NCI-H1436 treated with DMSO at 0.1 percent for 48 hours (cell line): ENCODE data around the gene CDC42BPB.

Source experiments
- DNase-seq: peaks from one replicate; lab custom pipeline; 2025; lab: John Stamatoyannopoulos, UW

Gene CDC42BPB

DNA sequence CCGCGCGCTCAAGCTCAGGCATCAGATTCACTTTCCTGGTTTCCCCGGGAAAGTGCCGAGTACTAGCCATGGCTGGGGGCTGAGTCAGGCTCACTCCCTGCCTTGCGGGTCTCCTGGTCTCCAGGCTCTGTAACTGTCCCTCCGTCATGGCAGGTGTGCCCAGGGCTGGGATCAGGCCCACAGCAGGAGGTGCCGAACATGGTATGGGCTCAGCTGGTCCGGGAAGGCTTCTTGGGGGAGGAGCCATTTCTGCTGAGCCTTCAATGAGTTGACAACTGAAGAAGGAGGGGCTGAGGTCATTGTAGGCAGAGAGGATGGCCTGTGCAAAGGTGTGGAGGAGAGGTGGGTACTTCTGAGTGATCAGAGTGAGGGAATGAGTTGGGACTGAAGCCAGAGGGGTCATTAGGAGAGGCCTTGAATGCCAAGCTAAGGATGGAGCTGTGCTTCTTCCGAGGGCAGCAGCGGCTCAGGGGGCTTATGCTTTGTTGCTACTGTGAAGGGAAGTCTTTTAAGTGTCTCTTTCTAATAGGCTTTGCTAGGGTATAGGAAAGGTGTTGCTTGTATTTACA lies 37.9 kb upstream of the CDC42BPB start:
- DNase-seq = no peak

DNA sequence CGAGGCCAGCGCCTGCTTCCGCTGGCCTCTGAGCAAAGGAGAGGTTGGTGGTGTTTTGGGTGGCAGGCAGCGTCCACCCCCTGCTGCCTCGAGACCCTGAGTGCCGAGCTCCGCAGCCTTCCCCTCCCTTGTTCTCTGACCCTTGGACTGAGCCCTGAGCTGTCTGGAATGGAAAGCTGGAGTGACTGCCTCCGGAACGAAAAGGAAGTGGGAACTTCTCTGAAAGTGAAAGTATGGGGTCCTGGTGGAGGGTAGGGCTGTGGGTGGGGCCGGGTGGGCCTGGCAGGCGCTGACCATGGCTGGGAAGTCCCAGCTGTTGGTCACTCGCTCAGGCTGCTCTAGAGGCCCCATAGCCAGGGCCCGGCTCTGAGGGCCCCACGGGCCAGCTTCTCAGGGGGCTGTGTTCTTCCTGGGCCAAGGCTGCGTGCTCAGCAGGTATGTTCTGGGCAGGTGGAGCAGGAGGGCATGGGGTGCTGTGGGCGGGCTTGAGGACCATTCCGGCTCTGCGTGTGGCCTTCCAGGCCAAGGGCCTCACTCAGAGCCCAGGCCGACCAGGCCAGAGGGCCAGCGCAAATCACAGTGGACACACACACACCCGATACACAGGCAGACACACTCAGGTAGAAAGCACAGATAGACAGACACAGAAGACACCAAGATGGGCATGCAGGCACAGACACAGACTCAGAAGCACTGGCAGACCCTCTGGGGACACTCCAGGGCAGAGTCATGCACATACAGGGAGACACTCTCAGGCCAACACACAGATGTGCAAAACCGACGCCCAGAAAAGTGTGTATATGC lies 37.3 kb upstream of the CDC42BPB start, which contains the start of gene EXOC3L4:
Gene EXOC3L4 (plus strand): TSS at position 320 of the 804 bp plus-strand sequence. CDS start 5,495 bp downstream, outside the sequence.
- DNase-seq = no peak

- DNase-seq = no peak
These were observed 36.6 kb upstream of the CDC42BPB start for GRCh38 chr14:103093856-103094405.

DNA sequence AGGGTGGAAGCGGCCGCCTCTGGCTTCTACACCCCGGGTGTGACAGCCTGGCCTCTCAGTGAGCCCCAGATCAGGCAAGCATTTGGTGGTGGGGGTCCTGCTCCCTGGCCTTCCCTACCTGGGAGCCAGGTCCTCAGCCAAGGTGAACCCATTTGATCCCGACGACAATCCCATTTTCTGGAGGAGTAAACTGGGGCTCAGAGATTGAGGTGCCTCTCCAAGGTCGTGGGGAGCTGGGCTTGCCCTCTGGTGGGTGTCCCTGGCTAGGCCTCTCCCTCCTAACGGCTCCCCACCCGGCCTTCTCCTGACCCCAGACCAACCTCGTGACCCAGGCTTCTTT lies 34.5 kb upstream of the CDC42BPB start:
- DNase-seq = no peak

DNA sequence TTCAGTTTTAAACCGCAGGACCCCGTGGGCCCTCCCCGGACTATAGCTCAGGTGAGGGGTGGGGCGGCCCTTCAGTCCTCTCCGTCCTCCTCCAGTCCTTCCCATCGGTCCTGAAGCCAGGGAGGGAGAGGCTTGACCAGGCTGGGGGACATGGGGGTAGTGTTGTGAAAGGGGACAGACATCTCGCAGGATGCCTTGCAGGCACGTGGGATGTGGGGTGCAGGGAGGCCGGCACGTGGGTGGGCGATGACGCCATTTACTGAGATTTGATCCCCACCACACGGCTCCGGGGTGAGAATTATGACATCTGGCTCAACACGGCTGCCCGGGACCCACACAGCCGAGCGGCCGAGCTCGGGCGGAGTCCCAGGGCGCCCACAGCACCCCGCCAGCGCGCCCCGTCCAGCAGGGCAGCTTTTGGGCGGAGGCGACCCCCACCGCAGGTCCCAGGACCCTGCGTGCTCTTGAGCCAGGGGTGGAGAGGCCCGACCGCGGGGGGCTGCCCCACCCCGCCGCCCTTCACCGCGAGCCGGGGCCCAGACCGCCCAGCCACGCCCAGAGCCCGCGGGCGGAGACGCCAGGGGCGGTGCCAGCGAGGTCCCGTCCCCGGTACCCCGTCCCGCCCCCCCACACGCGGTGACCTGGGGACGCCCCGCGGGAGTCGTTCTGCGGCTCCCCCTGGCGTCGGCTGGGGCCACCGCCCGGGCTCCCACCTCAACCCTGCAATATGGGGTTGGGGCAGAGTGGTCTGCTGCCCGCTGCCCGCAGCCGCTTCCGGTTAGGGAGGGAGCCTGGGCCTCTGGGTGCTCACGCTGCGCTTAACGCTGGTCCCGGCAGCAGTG lies 33.9 kb upstream of the CDC42BPB start:
- no peak for DNase-seq

GRCh38 chr14:103090481-103091020 lies 33.2 kb upstream of the CDC42BPB start:
- DNase-seq = no peak

- DNase-seq = no peak
These were observed 32.3 kb upstream of the CDC42BPB start for GRCh38 chr14:103089386-103090335.

- no peak for DNase-seq
These were observed 31.6 kb upstream of the CDC42BPB start for GRCh38 chr14:103088921-103089320.

DNA sequence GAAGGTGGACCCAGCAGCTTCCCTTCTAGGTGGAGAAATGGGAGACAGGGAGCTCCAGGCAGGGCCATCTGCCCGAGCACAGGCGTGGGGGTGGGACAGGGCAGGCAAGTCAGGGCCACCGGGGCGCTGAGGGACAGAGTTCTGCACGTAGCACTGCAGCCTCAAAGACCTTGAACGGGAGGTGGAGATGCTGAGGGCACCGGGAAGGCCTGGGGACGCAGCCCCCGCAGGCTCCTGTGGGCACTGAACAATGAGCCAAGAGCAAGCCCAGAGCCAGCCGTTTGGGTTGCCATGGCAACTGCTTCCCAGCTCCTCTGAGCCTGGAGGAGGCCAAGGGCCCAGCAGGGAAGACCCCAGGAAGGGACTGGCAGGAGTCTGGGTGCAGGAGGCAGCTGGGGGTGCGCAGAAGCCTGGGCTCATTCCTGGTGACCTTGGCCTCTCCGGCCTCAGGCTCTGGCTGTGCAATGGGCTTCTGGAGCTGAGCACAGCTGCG lies 30.0 kb upstream of the CDC42BPB start:
- DNase-seq = no peak

- no peak for DNase-seq
These were observed 29.5 kb upstream of the CDC42BPB start for GRCh38 chr14:103086771-103087342.

GRCh38 chr14:103085106-103086091 lies 28.1 kb upstream of the CDC42BPB start:
- no peak for DNase-seq

DNA sequence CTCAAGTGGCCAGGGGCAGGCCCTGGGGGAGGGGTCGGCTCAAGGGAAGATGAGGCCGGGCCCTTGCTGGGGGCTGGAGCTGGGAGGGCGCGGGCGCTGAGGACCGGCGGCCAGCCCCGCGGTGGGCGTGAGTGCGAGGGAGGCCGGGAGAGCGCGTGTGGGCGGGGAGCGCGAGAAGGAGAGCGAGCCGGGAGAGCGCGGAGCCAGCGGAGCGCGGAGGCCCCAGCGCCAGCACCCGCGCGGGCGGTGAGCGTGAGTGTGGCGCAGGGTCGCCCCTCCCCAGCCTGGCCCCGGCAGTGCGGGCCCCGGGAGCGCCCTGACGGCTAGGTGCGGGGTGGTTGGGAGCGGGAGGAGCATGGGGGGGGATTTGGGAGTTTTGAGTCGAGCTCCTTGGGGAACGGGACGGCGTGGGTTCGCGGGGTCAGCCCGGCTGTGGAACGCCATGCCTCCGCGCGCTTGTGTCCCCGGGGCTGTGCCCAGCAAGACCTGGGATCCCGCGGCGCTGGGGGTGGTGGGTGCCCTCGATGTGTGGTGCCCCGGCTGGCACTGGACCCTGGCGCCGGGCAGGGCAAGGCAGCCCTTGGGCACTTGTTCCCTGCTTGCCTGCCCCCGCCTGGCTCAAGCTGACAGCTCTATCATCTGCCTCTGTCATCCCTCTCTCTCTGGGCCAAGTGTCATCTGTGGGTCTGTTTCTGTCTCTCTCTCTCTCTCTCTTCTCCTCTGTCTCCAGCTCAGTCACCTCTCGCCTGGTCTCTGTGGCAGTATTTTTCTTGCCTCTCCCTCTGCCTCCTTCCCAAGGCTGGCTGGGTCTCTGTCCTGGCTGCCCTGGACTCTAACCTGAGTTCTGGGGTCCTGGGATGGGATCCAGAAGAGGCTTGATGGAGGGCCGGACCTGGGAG lies 26.9 kb upstream of the CDC42BPB start, which contains the start of gene LBHD2:
Gene LBHD2 (plus strand): TSS at position 190 of the 899 bp plus-strand sequence. CDS start 1,803 bp downstream, outside the sequence.
- no peak for DNase-seq

DNA sequence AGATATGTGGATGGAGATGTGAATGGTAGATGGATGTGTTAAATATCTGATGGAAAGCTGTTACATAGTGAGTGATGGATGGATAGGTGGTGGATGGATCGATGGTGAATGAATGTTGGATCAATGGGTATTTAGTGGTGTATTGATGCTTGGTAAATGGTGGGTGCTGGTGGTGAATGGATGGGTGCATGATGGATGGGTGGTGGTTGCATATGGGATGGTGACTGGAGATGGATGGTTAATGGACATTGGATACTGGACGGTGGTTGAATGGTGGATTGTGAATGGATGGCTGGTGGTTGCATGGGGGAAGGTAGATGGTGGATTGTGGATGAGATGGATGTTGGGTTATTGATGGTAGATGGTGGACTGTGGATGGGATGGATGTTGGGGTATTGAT lies 24.6 kb upstream of the CDC42BPB start:
- DNase-seq = no peak

GRCh38 chr14:103078860-103079587 lies 21.7 kb upstream of the CDC42BPB start:
- DNase-seq = no peak

DNA sequence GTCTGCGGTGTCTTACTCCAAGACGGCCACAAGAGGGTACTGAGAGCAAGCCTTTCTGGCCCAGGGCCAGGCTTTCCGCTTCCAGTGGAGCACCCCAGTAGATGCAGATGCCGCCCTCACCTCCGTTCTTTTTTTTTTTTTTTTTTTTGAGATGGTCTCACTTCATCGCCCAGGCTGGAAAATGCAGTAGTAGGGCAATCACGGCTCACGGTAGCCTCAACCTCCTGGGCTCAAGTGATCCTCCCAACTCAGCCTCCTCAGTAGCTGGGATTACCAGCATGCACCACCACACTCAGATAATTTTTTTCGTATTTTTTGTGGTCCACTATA lies 21.0 kb upstream of the CDC42BPB start:
- DNase-seq = peak; percentile 52

DNA sequence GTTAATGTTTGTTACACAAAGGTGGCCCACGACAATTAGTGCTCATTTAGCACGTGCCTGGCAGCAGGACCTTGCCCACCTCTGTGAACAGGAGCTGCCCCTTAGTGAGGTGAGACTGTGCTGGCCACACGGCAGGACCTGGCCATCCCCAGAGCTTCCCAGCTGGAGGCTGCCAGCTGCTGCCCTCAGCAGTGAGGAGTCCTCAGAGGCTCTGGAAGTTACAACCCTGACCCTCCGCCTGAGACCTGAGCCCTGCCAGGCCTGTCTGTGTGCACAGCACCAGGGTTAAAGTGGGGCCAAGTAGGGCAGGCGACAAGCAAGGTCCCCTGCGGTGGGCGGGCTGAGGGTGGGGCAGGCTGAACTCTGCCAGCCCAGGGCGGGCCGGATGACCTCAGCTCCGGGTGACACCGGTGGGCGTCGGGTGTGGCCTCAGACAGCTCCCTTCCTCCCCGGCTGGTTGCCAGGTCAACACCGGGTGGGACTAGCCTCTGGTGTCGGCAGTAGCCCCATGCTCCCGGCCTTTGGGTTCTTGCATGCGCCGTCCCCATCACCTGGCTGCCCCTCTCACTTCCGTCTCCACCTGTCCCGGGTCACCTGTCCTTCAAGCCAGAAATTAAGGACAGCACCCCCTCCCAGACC lies 17.5 kb upstream of the CDC42BPB start:
- no peak for DNase-seq
